Mucosa of descending colon (tissue), 3 donors: ENCODE results near the gene RMRP. TPM values are rescaled to one million over a fixed set of nuclear protein-coding genes. Genes with fewer than 3 reads are reported as not detected.

Source experiments
- ATAC-seq: fragments of 200-7000 bp; cut with Tn5 transposase; one replicate; pipeline ENCODE4 v1.9.1; 2020; ENCODE audit warnings: mild to moderate bottlenecking, moderate library complexity
- DNase-seq, 3 donors: peaks; one replicate each; pipeline ENCODE4 v3.0.0-alpha.2; 2020
- H3K36me3 ChIP-seq: fragments of 200-600 bp; one replicate; pipeline ENCODE4 v1.8.0; 2021; ENCODE audit warnings: low read depth, mild to moderate bottlenecking
- H3K4me1 ChIP-seq: fragments of 200-600 bp; one replicate; pipeline ENCODE4 v1.8.0; 2021; ENCODE audit warnings: low read depth, mild to moderate bottlenecking
- H3K4me3 ChIP-seq: fragments of 200-600 bp; one replicate; pipeline ENCODE4 v1.8.0; 2021; ENCODE audit warnings: mild to moderate bottlenecking
- H3K9me3 ChIP-seq: fragments of 200-600 bp; one replicate; pipeline ENCODE4 v1.8.0; 2021; ENCODE audit warnings: mild to moderate bottlenecking
- intact Hi-C, 2 donors: fragments of 100-400 bp; cut with DNase I in 1 of 2; cut with micrococcal nuclease in 1 of 2; formaldehyde crosslinking; loops; one replicate each; pipeline versions ENCODE4 v1.11.0 to v1.11.1; 2022; cut with DNase I, micrococcal nuclease
- total RNA-seq, 3 donors: library from RNA; stranded (reverse); fragmentation: NEBNext Ultra II Directional in 2 of 3; extraction: Animal tissue kit (Norgen Biotek cat#: 25700) in 2 of 3; gene quantifications; one replicate each; pipeline versions ENCODE4 v1.2.1 to v1.2.4, GENCODE V29; 2021 to 2023
- TF ChIP-seq, protein P1 (sequence below): fragments of 200-600 bp; IDR thresholded peaks from one replicate; pipeline ENCODE4 v1.8.0; 2022; ENCODE audit warnings: antibody characterized with exemption, mild to moderate bottlenecking
- donor health status: DM: no; HTN: no; CAD: no; lungs with moderate emphysema.
- donor health status: DM: no; HTN: no; CAD: no.
- donor health status: DM: no; HTN: yes; CAD: no.

RMRP gene
- total RNA-seq, 3 donors from 2014 or later = 9,213 to 30,268 (median 19,463) TPM

DNA sequence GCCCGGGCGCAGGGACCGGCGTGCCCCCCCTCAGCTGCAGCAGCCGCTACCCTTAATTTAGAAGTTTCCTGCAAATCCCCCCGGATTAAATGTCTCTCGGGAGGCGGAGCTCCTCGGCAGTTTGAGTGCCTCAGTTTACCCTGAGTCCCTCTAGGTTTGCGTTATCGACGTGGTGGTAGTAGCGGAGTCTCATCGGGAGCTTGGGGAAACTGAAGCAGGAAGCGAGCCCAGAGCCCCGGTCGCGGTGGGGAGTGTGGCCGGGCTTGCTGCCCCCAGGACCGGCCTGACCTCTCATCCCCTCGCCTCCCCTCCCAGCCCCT lies 32.4 kb upstream of the RMRP start:
- Histone ChIP-seq H3K4me3 (peak overlapping the region; percentile 44), H3K4me1 (peaks cover 7% of the 10 kb centered on the region), H3K9me3 (no peaks in the 10 kb centered on the region), H3K36me3 (no peaks in the 10 kb centered on the region)
- intact Hi-C loops = no loop called here
- no peak for ATAC-seq
- TF ChIP-seq, protein P1, sequence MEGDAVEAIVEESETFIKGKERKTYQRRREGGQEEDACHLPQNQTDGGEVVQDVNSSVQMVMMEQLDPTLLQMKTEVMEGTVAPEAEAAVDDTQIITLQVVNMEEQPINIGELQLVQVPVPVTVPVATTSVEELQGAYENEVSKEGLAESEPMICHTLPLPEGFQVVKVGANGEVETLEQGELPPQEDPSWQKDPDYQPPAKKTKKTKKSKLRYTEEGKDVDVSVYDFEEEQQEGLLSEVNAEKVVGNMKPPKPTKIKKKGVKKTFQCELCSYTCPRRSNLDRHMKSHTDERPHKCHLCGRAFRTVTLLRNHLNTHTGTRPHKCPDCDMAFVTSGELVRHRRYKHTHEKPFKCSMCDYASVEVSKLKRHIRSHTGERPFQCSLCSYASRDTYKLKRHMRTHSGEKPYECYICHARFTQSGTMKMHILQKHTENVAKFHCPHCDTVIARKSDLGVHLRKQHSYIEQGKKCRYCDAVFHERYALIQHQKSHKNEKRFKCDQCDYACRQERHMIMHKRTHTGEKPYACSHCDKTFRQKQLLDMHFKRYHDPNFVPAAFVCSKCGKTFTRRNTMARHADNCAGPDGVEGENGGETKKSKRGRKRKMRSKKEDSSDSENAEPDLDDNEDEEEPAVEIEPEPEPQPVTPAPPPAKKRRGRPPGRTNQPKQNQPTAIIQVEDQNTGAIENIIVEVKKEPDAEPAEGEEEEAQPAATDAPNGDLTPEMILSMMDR = no peak
- no peak for DNase-seq

DNA sequence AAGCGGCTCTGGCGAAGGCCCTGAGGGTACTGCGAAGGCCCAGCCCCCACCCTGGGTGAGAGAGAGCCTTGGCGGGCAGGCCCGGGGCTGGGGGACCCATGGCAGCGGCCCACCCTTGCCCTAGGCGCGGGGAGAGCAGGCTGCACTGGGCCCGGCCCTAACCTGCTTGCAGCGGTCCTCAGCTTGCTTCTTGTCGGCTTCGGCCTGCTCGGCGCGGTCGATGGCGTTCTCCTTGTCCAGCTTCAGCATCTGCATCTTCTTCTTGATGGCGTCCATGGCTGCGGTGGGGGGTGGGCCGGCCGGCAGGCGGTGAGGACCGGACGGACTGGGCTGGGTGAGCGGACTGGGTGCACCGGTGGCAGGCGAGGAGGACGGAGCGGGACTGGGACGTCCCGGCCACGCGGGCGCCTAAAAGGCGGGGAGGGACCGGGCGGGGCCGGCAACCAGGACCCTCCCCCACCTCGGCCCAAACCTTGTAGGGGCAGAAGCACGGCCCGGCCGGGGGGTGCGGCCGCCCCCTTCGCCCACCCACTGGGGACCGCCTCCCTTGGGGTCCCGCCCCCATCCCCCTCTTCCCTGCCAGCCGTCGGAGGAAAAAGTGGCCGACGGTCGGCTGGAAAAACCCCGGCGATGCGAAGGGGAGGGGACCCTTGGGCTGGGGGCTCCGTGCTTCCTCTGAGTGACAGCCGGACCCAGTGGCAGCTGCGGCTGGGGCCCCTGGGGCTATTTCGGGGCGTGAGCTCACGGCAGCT lies 31.9 kb upstream of the RMRP start, which contains the start of gene TPM2:
Gene TPM2, minus strand, starts transcription at position 384 of the 752 bp plus-strand sequence. Its CDS starts 108 bp downstream, at position 276.
- peak; percentile 45 for ATAC-seq
- H3K36me3 ChIP-seq = no peaks in the 10 kb centered on the region
- no peaks in the 10 kb centered on the region for H3K9me3 ChIP-seq
- TF ChIP-seq, protein P1 = no peak
- intact Hi-C loops = no loop called here
- peak within 1 kb of the TSS; percentile 44 for H3K4me3 ChIP-seq
- peaks cover 7% of the 10 kb centered on the region for H3K4me1 ChIP-seq
- peak; percentile 48 to 72 (median 68) for DNase-seq

DNA sequence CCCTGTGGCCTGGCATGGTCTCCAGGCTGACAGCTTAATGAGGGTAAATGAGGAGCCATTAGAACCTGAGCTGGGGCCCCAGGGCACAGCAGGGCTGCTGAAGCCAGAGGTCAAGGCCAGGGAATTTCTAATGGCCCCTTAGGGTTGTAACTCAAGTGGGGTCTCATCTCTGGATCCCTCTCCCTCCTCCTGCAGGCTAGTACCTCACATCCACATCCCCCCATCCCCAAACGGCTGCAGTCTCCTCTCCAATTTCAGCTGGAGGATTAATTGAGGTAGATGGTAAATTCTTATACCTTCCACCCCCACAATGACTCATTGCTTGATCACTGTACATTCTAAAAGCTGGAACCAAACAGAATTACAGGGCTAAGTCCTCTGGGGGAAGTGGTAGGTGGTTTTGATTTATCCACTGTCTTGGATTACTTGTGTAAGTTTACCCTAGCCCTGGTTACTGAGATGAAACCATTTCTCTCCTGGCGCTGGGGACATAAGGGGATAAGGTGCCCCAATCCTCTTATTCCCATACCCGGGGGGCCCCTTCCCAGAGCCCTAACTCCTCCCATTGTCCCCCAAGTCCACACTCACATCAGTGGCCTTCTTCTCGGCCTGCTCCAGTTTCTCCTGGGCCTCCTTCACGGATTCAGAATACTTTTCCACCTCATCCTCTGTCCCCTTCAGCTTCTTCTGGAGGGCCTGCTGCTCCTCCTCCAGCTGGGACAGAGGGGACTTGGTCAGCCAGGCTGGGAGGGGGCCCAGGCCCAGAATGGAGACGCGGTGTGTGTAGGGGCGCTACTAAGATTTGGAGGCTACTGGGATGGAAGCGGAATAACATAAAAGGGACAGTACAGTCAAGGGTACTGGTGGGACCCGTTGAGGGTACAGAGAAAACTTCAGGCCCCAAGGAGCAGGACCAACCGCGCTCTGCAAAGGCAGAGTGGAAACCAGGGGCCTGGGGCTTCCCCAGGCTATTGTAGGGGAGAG lies 31.0 kb upstream of the RMRP start:
- TF ChIP-seq, protein P1 = no peak
- ATAC-seq (peak; percentile 8), DNase-seq (peak in 1 of 3 donors; percentile 35)
- no peaks in the 10 kb centered on the region for H3K36me3 ChIP-seq
- no peaks in the 10 kb centered on the region for H3K9me3 ChIP-seq
- H3K4me3 ChIP-seq = peak overlapping the region; percentile 1
- H3K4me1 ChIP-seq = peaks cover 7% of the 10 kb centered on the region
- intact Hi-C loops = no loop called here

DNA sequence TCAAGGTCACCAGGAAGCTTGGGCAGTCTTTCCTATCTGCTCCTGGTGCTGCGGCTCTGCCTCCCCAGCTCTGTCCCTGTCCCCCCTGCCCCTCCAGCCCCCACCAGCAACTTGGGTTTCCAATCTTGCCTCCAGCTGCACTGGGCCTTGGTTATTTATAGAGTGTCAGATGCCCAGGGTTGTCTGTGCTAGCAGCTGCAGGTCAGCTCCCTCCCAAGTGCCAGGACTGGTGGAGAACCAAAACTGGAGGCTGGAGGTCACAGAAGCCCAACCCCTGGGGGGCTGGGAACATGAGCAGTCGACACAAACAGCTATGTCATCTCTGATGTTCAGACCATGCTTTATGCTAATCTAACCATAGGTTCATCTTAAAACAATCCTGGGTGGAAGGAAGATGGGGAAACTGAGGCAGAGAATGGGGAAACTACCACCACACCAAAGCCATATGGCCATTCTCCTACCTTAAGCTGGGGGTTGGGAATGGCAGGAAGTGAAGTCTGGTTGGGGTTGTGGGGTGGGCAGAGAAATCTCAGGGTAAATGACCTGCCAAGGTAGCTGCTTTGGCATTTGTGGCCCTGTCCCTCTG lies 30.2 kb upstream of the RMRP start:
- Histone ChIP-seq H3K4me1 (peaks cover 7% of the 10 kb centered on the region), H3K9me3 (no peaks in the 10 kb centered on the region), H3K4me3 (no peak overlapping the region), H3K36me3 (no peaks in the 10 kb centered on the region)
- TF ChIP-seq, protein P1 = no peak
- intact Hi-C loops = no loop called here
- ATAC-seq (no peak), DNase-seq (peak in 1 of 3 donors; percentile 5)

DNA sequence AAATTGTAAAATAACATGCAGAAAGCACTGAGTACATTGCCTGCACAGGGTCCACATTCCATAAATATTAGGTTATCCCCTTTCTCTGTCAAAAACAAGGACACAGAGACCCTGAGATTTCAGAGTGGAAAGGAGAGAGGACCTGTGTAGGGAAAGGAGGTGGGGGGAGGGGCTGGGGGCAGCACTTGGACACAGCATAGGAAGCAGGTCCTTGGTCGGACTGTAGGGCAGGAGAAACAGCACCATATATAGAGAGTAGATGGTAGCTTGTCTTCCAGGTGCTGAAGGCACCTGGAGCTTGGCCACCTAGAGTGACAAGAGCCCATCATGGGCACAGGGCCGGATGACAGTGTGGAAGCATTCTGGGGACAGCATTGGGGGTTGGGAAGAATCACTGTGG lies 29.5 kb upstream of the RMRP start:
- TF ChIP-seq, protein P1 = no peak
- intact Hi-C loops = no loop called here
- ATAC-seq (no peak), DNase-seq (peak in 1 of 3 donors; percentile 17)
- no peaks in the 10 kb centered on the region for H3K9me3 ChIP-seq
- H3K4me3 ChIP-seq = no peak overlapping the region
- H3K36me3 ChIP-seq = no peaks in the 10 kb centered on the region
- H3K4me1 ChIP-seq = peaks cover 7% of the 10 kb centered on the region
